Dedifferentiated amniotic fluid mesenchymal stem cell (primary cell): ENCODE data around the gene ERRFI1.
"Not testable (repeated sequence)": the region's sequence is repeated elsewhere in the genome, so short reads cannot be mapped to it uniquely, and the experiment has no call there.

Experiments
- DNase-seq: peaks from one replicate; pipeline ENCODE4 v3.0.0-alpha.2; 2016; ENCODE audit errors: extremely low spot score

ERRFI1 gene

GRCh38 chr1:7970246-7970645 lies 55.9 kb downstream of the ERRFI1 start:
- no peak for DNase-seq

- DNase-seq: no peak
These were observed 58.5 kb downstream of the ERRFI1 start for GRCh38 chr1:7967651-7968050.

- DNase-seq: no peak
These were observed 58.9 kb downstream of the ERRFI1 start for GRCh38 chr1:7967196-7967595.

- DNase-seq: no peak
These were observed 61.6 kb downstream of the ERRFI1 start for GRCh38 chr1:7964476-7964875.

- DNase-seq: not testable (repeated sequence)
These were observed 62.3 kb downstream of the ERRFI1 start for GRCh38 chr1:7963841-7964240.

GRCh38 chr1:7963378-7963730 lies 62.8 kb downstream of the ERRFI1 start:
- DNase-seq: not testable (repeated sequence)

GRCh38 chr1:7962636-7963377 lies 63.3 kb downstream of the ERRFI1 start:
- DNase-seq: no peak

GRCh38 chr1:7962014-7962335 lies 64.1 kb downstream of the ERRFI1 start:
- DNase-seq: no peak
